Type B pancreatic cell (in vitro differentiated cells): ENCODE data around the gene GRIP2. TPM values are rescaled to one million over a fixed set of nuclear protein-coding genes. Genes with fewer than 3 reads are reported as not detected.

Experiments
- DNase-seq: peaks from one replicate; pipeline ENCODE4 v3.0.0; 2021; ENCODE audit warnings: mixed read lengths; ENCODE audit not compliant: unreplicated experiment; ENCODE audit errors: extremely low spot score
- H3K27ac Mint-ChIP-seq: 2 replicates; pipeline ENCODE4 v1.8.0; 2021; ENCODE audit warnings: mild to moderate bottlenecking, mixed read lengths
- H3K27me3 Mint-ChIP-seq: 2 replicates; pipeline ENCODE4 v1.8.0; 2021; ENCODE audit warnings: mixed read lengths
- H3K36me3 Mint-ChIP-seq: 2 replicates; pipeline ENCODE4 v1.8.0; 2021; ENCODE audit warnings: mixed read lengths
- H3K4me1 Mint-ChIP-seq: one replicate; pipeline ENCODE4 v1.8.0; 2021; ENCODE audit warnings: mixed read lengths; ENCODE audit not compliant: unreplicated experiment
- H3K4me3 Mint-ChIP-seq: 2 replicates; pipeline ENCODE4 v1.8.0; 2021; ENCODE audit warnings: mild to moderate bottlenecking, mixed read lengths
- H3K9me3 Mint-ChIP-seq: 2 replicates; pipeline ENCODE4 v1.8.0; 2021; ENCODE audit warnings: mixed read lengths
- CTCF ChIP-seq: fragments of 200-600 bp; sonication (generic); conservative IDR thresholded peaks from 2 replicates; pipeline ENCODE4 v1.5.0; 2021; ENCODE audit warnings: antibody characterized with exemption, mild to moderate bottlenecking
- total RNA-seq: library from RNA; stranded (reverse); gene quantifications from 2 replicates; pipeline ENCODE4 v1.2.1, GENCODE V29; 2021; ENCODE audit warnings: low replicate concordance

GRIP2 gene
- total RNA-seq, 1 donor from 2014 or later, result 5.6 TPM

- no peak overlapping the region for H3K4me3 Mint-ChIP-seq
- no peak overlapping the region for H3K27ac Mint-ChIP-seq
- no peak for TF ChIP-seq CTCF
- H3K9me3 Mint-ChIP-seq, result no peaks in the 10 kb centered on the region
- peaks cover 14% of the 10 kb centered on the region for H3K36me3 Mint-ChIP-seq
- H3K4me1 Mint-ChIP-seq, result peaks cover 26% of the 10 kb centered on the region
- no peaks in the 10 kb centered on the region for H3K27me3 Mint-ChIP-seq
- DNase-seq, result no peak
Measured at GRCh38 chr3:14461006-14461747, 79.0 kb downstream of the GRIP2 start.

- no peak for DNase-seq
- no peaks in the 10 kb centered on the region for H3K27me3 Mint-ChIP-seq
- H3K36me3 Mint-ChIP-seq, result peaks cover 14% of the 10 kb centered on the region
- TF ChIP-seq CTCF, result no peak
- peaks cover 26% of the 10 kb centered on the region for H3K4me1 Mint-ChIP-seq
- H3K4me3 Mint-ChIP-seq, result no peak overlapping the region
- H3K27ac Mint-ChIP-seq, result peak overlapping the region; percentile 32
- H3K9me3 Mint-ChIP-seq, result no peaks in the 10 kb centered on the region
Measured at GRCh38 chr3:14460342-14461005, 79.7 kb downstream of the GRIP2 start.

GRCh38 chr3:14459787-14460186, 80.4 kb downstream of the GRIP2 start:
- no peaks in the 10 kb centered on the region for H3K9me3 Mint-ChIP-seq
- no peak for TF ChIP-seq CTCF
- no peaks in the 10 kb centered on the region for H3K27me3 Mint-ChIP-seq
- peak overlapping the region; percentile 32 for H3K27ac Mint-ChIP-seq
- DNase-seq, result no peak
- H3K4me1 Mint-ChIP-seq, result peaks cover 28% of the 10 kb centered on the region
- no peak overlapping the region for H3K4me3 Mint-ChIP-seq
- peaks cover 14% of the 10 kb centered on the region for H3K36me3 Mint-ChIP-seq

GRCh38 chr3:14459384-14459783, 80.8 kb downstream of the GRIP2 start:
- Mint-ChIP-seq H3K27ac (no peak overlapping the region), H3K36me3 (peaks cover 14% of the 10 kb centered on the region), H3K27me3 (no peaks in the 10 kb centered on the region), H3K9me3 (no peaks in the 10 kb centered on the region), H3K4me3 (no peak overlapping the region), H3K4me1 (peaks cover 32% of the 10 kb centered on the region)
- no peak for TF ChIP-seq CTCF
- DNase-seq, result no peak

GRCh38 chr3:14458434-14459275, 81.5 kb downstream of the GRIP2 start:
- no peak for TF ChIP-seq CTCF
- no peaks in the 10 kb centered on the region for H3K27me3 Mint-ChIP-seq
- H3K36me3 Mint-ChIP-seq, result peaks cover 14% of the 10 kb centered on the region
- peak overlapping the region; percentile 67 for H3K27ac Mint-ChIP-seq
- DNase-seq, result no peak
- peaks cover 40% of the 10 kb centered on the region for H3K4me1 Mint-ChIP-seq
- H3K9me3 Mint-ChIP-seq, result no peaks in the 10 kb centered on the region
- no peak overlapping the region for H3K4me3 Mint-ChIP-seq
